ENCODE measurements around the gene HDAC5.

- TF ChIP-seq CTCF (IDR thresholded peaks at IDR 0.05): no peak
- TF ChIP-seq POLR2AphosphoS5 (IDR thresholded peaks at IDR 0.05; ENCODE audit: low read depth, low read length): no peak
- TF ChIP-seq REST (IDR thresholded peaks at IDR 0.05; ENCODE audit: insufficient read depth in 1 of 2, low read depth in 2 of 2, low read length in 1 of 2): no peak
- TF ChIP-seq TCF7L2 (IDR thresholded peaks at IDR 0.05; ENCODE audit: low read depth, low read length): no peak
Observed at GRCh38 chr17:44037471-44037870, 86.0 kb downstream of the HDAC5 start.
